SU-DHL-6 (cell line): Measurements from ENCODE around the gene ZMYM4.

ENCODE experiments used
- CTCF ChIP-seq: fragments of 200-600 bp; sonication (generic); IDR thresholded peaks from one replicate; pipeline ENCODE4 v1.5.1; 2017; ENCODE audit warnings: antibody characterized with exemption, mild to moderate bottlenecking, low read length, moderate library complexity; ENCODE audit not compliant: insufficient read depth, poor library complexity, severe bottlenecking
- EZH2phosphoT487 ChIP-seq: fragments of 200-600 bp; sonication (generic), shearing (Covaris generic); conservative IDR thresholded peaks from 2 replicates; pipeline ENCODE4 v1.6.1; 2018; ENCODE audit warnings: mild to moderate bottlenecking, antibody characterized with exemption, low read length, moderate library complexity, mixed read lengths

GRCh38 chr1:35367914-35368313 lies 99.4 kb downstream of the ZMYM4 start:
- TF ChIP-seq EZH2phosphoT487 (no peak), CTCF (no peak)
